HG03175 (cell line): ENCODE results near the gene PFDN5.

ENCODE experiments used
- ATAC-seq: cut with Tn5 transposase; IDR thresholded peaks from one replicate; pipeline ENCODE4 v1.9.1; 2021; ENCODE audit warnings: mild to moderate bottlenecking, moderate library complexity; ENCODE audit not compliant: unreplicated experiment

PFDN5 gene

DNA sequence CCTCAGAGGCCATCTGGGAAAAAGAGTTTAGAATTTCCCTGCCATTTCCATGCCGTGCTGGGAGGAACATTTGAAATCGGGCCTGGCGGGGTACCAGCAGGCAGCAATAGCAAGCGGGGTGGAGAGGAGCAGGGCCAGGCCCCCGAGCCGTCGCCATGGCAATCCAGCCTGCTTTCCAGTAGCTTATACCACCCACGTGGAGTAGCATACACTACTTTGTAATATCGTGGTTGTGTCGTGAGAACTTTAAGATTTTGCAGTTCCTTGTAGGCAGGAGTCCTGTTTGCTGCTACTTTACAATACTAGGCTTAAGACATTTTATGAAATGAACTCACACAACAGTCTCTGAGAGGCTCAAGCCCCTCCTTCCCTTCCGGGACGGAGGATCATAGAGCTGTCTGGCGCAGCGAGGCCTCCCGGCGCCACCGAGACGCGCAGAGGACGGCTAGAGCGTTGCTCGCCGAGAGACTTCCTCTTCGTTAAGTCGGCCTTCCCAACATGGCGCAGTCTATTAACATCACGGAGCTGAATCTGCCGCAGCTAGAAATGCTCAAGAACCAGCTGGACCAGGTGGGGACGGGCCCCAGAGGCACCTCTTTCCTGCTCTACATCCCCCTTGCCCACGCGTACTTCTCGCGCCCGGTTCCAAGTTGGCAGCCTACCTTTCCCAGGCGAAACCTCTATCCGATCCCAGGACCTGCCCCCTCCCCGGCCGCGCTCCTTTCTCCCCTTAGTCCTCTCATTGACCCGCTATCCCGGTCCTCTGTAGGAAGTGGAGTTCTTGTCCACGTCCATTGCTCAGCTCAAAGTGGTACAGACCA is at the start of gene PFDN5:
PFDN5 (plus strand) TSS at position 473 of the 821 bp plus-strand sequence; CDS start at position 499, 26 bp downstream.
- peak; percentile 82 for ATAC-seq

DNA sequence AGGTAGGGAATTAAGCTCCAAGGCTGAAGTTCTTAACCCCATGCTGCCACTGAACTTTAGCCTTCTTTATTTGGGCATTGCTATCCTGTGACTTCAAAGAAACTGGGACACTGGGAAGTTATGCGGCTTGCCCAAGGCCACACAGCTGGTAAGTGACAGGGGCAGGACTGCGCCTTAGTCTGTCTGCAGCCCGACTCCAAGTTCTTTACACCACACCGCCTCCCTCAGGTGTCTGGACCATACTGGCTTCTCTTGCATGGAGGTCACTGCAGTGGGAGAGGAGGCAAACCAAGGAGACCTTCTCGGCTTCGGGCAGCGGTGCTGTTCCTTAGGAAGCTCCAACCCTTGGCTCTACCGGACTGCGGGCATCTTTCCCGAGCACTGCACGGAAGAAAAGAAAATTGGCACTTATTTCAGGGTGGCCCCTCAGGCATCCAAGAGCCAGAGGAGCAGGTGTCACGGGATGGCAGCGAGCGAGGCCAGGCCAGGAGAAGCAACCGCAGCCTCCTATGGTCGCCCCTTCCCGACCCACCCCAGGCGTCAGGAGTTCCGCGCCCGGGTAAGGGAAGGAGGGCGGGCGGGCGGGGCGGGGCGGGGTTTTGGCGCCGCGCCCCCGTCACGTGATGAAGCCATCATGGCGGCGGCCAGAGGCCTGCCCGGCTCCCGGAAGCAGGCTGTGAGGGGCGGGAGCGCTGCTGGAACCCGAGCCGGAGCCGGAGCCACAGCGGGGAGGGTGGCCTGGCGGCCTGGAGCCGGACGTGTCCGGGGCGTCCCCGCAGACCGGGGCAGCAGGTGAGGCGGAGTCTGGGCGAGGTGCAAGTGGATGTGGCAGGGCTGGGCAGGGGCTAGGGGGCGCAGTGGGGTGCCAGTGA is 43.6 kb upstream of the PFDN5 start:
- ATAC-seq, result peak; percentile 75

DNA sequence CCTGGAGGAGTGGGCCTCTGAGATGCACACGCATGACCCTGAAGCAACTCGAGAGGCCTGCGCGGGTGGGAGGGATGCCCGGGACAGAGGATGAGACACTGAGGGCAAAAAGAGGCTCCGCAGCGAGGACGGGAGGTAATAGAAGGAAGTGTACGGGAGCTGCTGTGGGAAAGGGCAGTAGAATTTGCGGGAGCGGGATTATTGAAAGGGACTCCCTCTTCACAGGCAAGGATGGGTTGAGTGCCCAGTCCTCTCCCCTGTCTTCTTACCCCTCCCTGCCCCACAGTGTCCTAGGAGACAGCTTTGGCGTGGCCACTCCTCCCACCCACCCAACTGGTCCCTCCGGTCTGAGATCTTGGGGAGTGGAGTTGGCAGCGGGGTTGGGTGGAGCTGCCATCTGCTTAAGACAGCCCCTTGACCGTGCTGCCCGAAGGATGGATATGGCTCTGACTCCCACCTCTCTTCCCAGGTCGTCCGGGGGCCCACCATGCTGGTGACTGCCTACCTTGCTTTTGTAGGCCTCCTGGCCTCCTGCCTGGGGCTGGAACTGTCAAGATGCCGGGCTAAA is 42.9 kb upstream of the PFDN5 start:
- ATAC-seq, result no peak

DNA sequence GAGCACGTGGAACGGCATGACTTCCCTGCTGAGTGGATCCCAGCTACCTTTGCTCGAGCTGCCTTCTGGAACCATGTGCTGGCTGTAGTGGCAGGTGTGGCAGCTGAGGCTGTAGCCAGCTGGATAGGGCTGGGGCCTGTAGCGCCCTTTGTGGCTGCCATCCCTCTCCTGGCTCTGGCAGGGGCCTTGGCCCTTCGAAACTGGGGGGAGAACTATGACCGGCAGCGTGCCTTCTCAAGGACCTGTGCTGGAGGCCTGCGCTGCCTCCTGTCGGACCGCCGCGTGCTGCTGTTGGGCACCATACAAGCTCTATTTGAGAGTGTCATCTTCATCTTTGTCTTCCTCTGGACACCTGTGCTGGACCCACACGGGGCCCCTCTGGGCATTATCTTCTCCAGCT is 42.0 kb upstream of the PFDN5 start:
- ATAC-seq, result no peak

DNA sequence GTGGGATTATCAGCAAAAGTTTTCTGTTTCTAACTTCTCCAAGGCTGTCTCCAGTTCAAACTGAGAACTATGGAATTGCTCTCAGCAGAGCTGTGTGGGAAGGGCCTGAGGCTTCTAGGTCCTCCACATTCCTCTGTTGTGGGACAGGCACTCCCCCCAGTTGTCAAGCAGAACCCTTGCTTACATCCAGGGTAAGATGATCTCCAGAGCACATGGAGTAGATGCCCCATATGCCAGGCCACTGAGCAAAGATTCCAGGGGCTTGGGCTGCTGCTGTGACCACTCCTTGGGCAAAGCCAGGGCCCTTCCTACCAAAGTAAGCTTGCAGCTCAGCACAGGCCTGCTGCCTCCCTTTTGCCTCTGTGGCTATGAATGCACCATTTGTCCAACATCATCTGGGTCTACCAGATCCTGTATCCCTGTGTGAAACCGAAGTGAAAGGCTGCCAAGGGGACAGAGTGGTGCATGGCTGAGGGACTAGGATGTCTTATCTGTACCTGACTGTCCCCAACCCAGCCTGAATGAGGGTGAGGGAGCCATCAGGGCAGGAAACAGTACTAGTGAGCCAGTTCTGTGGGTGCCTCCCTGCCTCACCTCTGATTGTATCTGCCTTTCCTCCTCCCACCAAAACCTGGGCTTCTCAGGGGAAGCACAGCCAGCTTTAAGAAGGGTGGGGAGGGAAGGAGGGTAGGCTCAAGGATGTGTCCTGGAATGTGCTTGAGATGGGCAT is 40.4 kb upstream of the PFDN5 start:
- no peak for ATAC-seq

DNA sequence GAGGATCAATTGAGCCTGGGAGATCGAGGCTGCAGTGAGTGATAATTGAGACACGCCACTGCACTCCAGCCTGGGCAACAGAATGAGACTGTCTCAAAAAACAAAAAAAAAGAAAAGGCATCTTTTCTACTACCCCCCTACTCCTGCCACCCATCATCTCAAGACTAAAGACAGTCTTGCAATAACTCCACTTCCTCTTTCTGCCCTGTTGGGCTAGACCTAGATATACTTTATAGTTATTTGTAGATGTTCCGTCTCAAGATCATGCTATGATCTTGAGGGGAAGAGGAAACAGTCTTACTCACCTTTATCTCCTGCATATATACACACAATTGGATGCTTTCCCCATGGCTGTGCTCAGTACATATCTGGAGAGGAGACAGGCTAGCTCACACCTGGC is 39.3 kb upstream of the PFDN5 start:
- ATAC-seq, result peak; percentile 40

DNA sequence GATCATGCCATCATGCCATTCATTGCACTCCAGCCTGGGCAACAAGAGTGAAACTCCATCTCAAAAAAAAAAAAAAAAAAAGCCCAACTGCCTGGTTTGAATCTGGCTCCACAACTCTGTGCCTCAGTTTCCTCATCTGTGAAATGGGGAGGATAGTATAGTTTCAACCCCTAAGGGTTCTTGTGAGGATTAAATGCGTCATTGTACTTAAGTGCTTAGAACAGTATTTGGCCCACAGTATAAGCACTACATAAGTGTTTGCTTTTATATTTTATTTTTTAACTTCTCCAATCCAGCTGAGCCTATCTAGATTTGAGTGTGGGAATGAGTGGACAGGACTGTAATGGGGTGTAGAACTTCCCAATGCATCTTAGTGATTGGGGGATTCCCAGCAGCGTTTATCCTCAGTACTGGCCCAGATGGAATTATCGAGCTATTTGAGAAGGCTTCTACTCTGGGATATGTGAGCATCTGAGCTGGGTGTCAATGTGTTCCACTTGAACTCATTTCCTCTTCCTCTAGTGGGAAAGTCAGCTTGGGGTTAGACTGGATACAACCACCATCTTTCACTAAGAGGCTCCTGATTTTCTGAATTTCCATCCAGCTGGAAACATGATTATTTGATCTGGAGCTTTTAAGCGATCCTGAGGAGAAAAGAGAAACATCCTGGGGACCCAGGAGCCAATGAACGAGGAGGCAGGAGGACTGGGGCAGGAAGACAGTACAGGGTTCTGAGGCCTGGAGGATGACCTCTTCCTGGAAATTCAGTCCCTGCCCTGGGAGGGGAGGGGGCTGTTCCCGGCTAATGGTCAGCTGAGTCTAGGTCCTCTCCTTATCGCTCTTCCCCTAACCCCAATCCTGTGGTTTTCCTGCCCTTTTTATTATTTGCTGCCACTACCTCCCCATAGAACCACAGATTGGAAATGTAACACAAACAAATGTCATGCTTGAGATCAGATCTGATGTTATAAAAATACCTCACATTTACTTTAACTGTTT is 36.5 kb upstream of the PFDN5 start:
- ATAC-seq, result no peak

DNA sequence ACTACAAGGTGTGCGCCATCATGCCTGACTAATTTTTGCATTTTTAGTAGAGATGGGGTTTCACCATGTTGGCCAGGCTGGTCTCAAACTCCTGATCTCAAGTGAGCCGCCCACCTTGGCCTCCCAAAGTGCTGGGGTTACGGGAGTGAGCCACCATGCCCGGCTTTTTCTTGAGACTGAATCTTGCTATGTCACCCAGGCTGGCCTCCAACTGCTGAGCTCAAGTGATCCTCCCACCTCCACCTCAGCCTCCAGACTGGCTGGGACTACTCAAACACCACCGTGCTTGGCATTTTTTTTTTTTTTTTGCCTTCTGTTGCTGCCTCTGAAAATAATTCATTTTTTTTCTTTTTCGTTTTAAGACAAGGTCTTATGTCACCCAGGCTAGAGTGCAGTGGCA is 35.5 kb upstream of the PFDN5 start:
- no peak for ATAC-seq

DNA sequence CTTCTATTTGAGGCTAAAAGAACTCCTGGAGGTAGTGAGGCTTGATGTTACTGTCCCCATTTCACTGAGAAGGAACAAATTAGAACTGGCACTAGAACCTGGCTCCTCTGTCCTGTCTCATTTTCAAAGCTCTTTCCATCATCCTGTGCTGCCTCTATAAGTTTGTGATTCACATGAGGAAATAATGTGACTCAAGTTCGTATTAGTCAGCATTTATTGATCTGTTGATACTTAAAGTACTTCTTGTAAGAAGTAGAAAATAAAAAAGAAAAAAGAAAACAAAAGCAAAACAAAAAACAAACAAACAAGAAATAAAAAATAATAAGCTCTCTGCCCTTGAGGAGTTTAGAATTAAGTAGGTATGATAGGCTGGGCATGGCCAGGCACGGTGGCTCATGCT is 29.6 kb upstream of the PFDN5 start:
- no peak for ATAC-seq

DNA sequence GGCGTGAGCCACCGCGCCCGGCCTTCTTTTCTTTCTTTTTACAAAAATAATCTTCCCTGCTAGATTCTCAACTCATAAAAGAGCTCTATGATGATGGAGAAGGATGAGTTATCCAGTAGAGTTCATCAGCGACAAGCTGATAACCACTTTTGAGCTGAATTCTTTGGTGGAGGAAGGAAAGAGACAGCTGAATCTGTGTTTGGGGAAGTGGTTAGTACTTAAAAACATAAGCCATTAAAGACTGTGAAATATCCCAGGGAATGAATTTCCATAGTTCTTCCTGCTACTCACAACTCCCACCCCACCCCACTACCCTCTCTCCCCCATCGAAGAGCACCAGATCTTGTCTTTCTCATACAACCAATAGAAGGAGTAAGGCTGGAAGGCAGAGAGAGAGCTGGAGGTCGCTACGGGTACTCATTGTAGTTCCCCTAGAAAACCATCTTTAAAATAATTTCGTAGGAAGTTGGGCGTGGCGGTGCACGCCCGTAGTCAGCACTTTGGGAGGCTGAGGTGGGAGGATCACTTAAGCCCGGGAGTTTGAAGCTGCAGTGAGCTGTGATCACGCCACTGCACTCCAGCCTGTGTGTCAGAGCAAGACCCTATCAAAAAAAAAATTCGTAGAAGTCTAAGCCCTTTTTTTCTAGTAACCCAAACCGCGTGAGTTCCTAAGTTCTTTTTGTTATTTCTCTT is 27.9 kb upstream of the PFDN5 start:
- ATAC-seq, result peak; percentile 15

DNA sequence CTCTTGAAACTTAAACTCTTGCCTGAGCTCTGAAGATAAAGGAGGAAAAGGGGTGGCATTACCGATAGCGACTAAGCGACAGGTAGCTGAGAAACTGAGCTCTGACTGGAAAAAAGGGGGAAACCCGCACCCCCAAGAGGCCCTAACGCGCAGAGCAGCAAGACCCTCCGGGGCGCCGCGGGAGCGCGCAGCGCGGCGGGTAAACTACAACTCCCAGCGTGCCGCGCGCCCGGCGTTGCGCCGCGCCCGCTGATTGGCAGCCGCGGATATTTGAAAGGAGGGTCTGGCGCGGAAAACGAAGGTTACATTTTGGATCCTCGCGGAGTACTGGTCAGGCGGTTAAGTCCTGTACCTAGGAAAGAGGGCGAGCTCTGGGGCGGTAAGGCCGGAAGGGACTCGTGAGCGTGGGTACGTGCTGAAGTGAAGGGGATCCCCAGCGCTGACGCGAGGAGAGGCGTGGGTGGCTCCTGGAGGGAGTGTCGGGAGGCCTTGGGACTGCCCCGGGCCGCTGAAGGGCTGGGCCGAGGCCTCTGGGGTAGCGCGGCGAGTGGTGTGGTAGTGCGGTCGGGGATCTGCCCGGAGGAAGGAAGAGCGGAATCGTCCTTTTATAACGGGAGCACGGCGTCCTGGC is 27.2 kb upstream of the PFDN5 start, which contains the start of gene ESPL1:
ESPL1 (plus strand) TSS at position 301 of the 631 bp plus-strand sequence. CDS start 468 bp downstream, outside the sequence.
- peak; percentile 81 for ATAC-seq

DNA sequence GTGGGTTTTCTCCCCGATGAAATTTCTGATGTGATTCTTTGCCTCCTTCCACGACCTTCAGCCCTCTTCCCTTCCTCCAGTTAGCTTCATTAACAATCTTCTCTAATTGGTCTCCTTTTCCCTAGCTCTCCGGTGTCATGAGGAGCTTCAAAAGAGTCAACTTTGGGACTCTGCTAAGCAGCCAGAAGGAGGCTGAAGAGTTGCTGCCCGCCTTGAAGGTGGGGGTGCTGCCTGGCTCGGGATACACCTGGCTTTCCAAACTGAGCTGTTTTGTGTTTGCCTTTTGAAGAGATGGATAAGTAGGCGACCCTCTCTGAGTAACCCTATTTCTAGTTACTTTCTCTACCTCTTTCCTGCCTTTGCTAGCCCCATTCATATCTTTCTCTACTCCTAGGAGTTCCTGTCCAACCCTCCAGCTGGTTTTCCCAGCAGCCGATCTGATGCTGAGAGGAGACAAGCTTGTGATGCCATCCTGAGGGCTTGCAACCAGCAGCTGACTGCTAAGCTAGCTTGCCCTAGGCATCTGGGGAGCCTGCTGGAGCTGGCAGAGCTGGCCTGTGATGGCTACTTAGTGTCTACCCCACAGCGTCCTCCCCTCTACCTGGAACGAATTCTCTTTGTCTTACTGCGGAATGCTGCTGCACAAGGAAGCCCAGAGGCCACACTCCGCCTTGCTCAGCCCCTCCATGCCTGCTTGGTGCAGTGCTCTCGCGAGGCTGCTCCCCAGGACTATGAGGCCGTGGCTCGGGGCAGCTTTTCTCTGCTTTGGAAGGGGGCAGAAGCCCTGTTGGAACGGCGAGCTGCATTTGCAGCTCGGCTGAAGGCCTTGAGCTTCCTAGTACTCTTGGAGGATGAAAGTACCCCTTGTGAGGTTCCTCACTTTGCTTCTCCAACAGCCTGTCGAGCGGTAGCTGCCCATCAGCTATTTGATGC is 26.4 kb upstream of the PFDN5 start:
- ATAC-seq, result no peak

DNA sequence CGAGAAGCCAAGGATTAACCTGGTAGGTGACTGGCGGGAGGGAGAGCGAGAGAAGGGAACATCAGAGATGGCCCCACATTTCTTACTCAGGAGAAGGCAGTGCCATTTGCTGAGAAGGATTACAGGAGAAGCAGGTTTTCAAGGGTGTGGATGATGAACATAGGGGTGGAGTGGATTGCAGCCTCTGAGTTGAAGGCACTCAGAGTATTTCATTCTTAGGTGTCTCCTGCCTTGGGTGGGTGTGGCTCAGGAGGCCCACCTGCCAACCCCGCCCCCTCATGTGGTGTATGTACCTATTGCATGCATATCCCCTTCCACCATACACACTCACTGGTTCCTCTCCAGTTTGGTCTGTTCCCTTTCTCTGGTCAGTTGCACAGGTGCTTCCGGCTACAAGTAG is 20.9 kb upstream of the PFDN5 start:
- ATAC-seq, result no peak

DNA sequence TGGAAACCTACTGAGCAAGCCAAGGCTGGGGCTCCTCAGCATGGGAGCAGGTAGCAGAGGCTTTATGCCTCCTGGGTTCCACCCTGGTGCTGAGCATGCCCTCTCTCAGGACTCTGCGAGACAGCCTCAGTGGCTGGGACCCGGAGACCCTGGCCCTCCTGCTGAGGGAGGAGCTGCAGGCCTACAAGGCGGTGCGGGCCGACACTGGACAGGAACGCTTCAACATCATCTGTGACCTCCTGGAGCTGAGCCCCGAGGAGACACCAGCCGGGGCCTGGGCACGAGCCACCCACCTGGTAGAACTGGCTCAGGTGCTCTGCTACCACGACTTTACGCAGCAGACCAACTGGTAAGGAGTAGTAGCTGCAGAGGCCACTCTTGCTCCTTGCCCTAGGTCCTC is 18.8 kb upstream of the PFDN5 start:
- ATAC-seq, result no peak

DNA sequence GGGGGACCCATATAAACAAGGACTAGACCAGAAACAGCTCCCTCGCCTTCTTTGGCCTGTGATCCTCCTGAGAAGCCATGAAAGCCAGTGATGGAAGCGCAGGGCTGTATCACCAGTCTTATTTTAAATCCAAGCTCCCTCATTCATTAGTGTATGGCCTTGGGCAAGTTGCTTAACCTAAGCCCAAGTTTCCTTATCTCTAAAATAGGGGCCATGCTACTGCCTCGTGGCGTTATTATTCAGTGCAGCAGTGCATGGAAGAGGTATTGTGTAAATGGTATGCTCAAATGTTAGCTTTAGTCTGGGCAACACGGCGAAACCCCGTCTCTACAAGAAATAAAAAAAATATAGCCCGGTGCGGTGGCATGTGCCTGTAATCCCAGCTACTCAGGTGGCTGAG is 17.4 kb upstream of the PFDN5 start:
- ATAC-seq, result no peak

DNA sequence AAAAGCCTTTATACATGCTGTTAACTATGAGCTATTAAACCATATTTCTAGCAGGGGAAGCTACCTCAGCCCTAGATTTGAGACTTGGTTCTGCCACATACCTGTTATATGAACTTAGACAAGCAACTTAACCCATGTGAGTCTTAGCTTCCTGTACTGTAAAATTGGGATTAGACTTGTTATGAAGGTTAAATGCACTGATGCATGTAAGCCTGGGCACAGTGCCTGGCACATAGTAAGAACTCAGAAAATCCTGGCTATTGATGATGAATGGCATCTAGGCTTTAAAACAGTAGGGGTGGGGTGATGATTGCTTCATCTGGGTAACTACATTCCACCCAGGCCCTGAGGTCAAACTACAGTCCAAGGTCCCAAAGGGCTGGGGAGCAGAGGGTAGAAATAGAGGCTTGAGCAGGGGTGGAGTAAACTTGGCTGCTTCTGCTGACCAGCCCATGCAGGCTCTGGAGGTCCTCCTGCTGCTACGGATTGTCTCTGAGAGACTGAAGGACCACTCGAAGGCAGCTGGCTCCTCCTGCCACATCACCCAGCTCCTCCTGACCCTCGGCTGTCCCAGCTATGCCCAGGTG is 16.0 kb upstream of the PFDN5 start:
- ATAC-seq, result no peak

DNA sequence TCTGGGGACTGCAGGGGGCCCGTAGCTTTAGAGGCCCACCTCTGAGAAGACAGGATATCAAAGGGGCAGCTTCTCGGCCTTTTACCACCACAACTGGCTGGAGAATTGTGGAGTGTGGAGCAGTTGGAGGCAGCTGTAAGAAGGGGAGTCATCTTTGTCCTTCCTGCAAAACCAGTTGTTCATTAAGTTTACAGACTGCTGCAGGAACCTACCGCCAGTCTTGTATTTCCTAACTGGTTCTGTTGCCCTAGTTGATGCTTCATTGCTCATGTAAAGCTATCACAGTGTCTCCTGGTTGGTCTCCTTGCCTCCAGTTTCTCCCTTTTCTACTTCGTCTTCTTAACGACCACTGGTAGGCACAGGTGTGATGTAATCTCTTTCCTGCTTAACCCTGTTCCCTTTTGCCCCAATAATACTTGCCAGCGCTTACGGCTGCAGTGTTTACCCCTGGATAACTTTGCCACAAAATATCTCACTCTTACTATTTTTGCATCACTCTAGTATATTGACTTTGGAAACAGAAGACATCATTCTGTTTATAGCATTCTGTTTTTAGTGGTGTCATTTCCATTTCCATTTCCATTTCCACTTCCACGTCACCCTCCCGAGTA is 15.3 kb upstream of the PFDN5 start:
- ATAC-seq, result no peak
